NCI-H82 (cell line): Measurements from ENCODE around the gene TDP1.

Experiments
- DNase-seq: peaks from one replicate; lab custom pipeline; 2025; lab: John Stamatoyannopoulos, UW

Gene TDP1

GRCh38 chr14:89955745-89956660 lies at the start of gene TDP1:
TDP1 (plus strand) TSS chr14:89955927; CDS start chr14:89963115, 7,188 bp downstream.
- peak; percentile 97 for DNase-seq

GRCh38 chr14:89906000-89906399 lies 49.7 kb upstream of the TDP1 start:
- no peak for DNase-seq

GRCh38 chr14:89907655-89908054 lies 48.1 kb upstream of the TDP1 start:
- DNase-seq, result no peak

- DNase-seq, result peak; percentile 6
These were observed 46.8 kb upstream of the TDP1 start for GRCh38 chr14:89908712-89909450.

- DNase-seq, result no peak
These were observed 46.1 kb upstream of the TDP1 start for GRCh38 chr14:89909586-89909985.

GRCh38 chr14:89910691-89911009 lies 45.1 kb upstream of the TDP1 start:
- no peak for DNase-seq

- no peak for DNase-seq
These were observed 44.5 kb upstream of the TDP1 start for GRCh38 chr14:89911010-89911919.

GRCh38 chr14:89912221-89912620 lies 43.5 kb upstream of the TDP1 start:
- no peak for DNase-seq

GRCh38 chr14:89912667-89913211 lies 43.0 kb upstream of the TDP1 start:
- no peak for DNase-seq

- DNase-seq, result peak; percentile 76
These were observed 40.4 kb upstream of the TDP1 start for GRCh38 chr14:89915114-89915878.

- DNase-seq, result no peak
These were observed 37.0 kb upstream of the TDP1 start for GRCh38 chr14:89918721-89919120.

- no peak for DNase-seq
These were observed 35.7 kb upstream of the TDP1 start for GRCh38 chr14:89920056-89920455.

- DNase-seq, result no peak
These were observed 34.4 kb upstream of the TDP1 start for GRCh38 chr14:89921346-89921745.

- no peak for DNase-seq
These were observed 33.5 kb upstream of the TDP1 start for GRCh38 chr14:89922031-89922907.

- no peak for DNase-seq
These were observed 31.5 kb upstream of the TDP1 start for GRCh38 chr14:89924268-89924667.

GRCh38 chr14:89926694-89927093 lies 29.0 kb upstream of the TDP1 start:
- no peak for DNase-seq

GRCh38 chr14:89927186-89927865 lies 28.4 kb upstream of the TDP1 start:
- no peak for DNase-seq

- DNase-seq, result no peak
These were observed 22.7 kb upstream of the TDP1 start for GRCh38 chr14:89933002-89933401.

- DNase-seq, result no peak
These were observed 19.0 kb upstream of the TDP1 start for GRCh38 chr14:89936654-89937185.
